HG02885 (cell line): ENCODE measurements around the gene LAYN.

ENCODE experiments used
- ATAC-seq: cut with Tn5 transposase; IDR thresholded peaks from one replicate; pipeline ENCODE4 v1.9.1; 2021; ENCODE audit warnings: mild to moderate bottlenecking; ENCODE audit not compliant: unreplicated experiment, poor library complexity

Gene LAYN

GRCh38 chr11:111530091-111530490 lies 10.4 kb upstream of the LAYN start:
- no peak for ATAC-seq

GRCh38 chr11:111531136-111531535 lies 9.4 kb upstream of the LAYN start:
- no peak for ATAC-seq

GRCh38 chr11:111531687-111532364 lies 8.7 kb upstream of the LAYN start:
- ATAC-seq: peak; percentile 91

GRCh38 chr11:111532365-111532709 lies 8.2 kb upstream of the LAYN start:
- no peak for ATAC-seq

GRCh38 chr11:111535281-111535680 lies 5.2 kb upstream of the LAYN start:
- ATAC-seq: no peak

GRCh38 chr11:111537336-111537860 lies 3.1 kb upstream of the LAYN start:
- no peak for ATAC-seq

GRCh38 chr11:111538407-111539114 lies 2.0 kb upstream of the LAYN start:
- ATAC-seq: no peak

- no peak for ATAC-seq
Observed at GRCh38 chr11:111539426-111540113, 950 bp upstream of the LAYN start.

GRCh38 chr11:111540937-111541253 lies 375 bp downstream of the LAYN start:
- no peak for ATAC-seq

- no peak for ATAC-seq
Observed at GRCh38 chr11:111541254-111542061, 938 bp downstream of the LAYN start.

- no peak for ATAC-seq
Observed at GRCh38 chr11:111542606-111543275, 2.2 kb downstream of the LAYN start.

- ATAC-seq: no peak
Observed at GRCh38 chr11:111548525-111548924, 8.0 kb downstream of the LAYN start.

GRCh38 chr11:111549196-111549868 lies 8.8 kb downstream of the LAYN start:
- no peak for ATAC-seq

- no peak for ATAC-seq
Observed at GRCh38 chr11:111549869-111550203, 9.3 kb downstream of the LAYN start.

GRCh38 chr11:111550258-111550657 lies 9.7 kb downstream of the LAYN start:
- ATAC-seq: no peak

GRCh38 chr11:111554532-111554931 lies 14.0 kb downstream of the LAYN start:
- no peak for ATAC-seq

- ATAC-seq: no peak
Observed at GRCh38 chr11:111555255-111555654, 14.7 kb downstream of the LAYN start.

- ATAC-seq: no peak
Observed at GRCh38 chr11:111557425-111558111, 17.0 kb downstream of the LAYN start.

- no peak for ATAC-seq
Observed at GRCh38 chr11:111559800-111560464, 19.4 kb downstream of the LAYN start.
